Lung (tissue), 12 donors: ENCODE results near the gene MOB3B. TPM values are rescaled to one million over a fixed set of nuclear protein-coding genes. Genes with fewer than 3 reads are reported as not detected.
A peak's percentile ranks its signal among the peaks of the same experiment; 100 is the strongest.

Source experiments
- ATAC-seq: fragments of 200-7000 bp; cut with Tn5 transposase; one replicate; pipeline ENCODE4 v1.9.1; 2020; ENCODE audit warnings: moderate number of reproducible peaks; ENCODE audit not compliant: insufficient read depth, low FRiP score
- DNase-seq, 3 donors: peaks; one replicate each; pipeline ENCODE4 v3.0.0-alpha.2; 2013 to 2017
- H3K27ac ChIP-seq, 2 donors: one replicate each; pipeline ENCODE4 v1.5.1; 2013; ENCODE audit warnings: mild to moderate bottlenecking in 2 of 2, moderate library complexity in 2 of 2, control low read depth in 1 of 2, inconsistent platforms in 1 of 2, low read depth in 1 of 2, low read length in 1 of 2
- H3K27me3 ChIP-seq, 3 donors: one replicate each; pipeline ENCODE4 v1.5.1; 2013; ENCODE audit warnings: low read length in 2 of 3; ENCODE audit not compliant: control insufficient read depth in 3 of 3, insufficient read depth in 3 of 3
- H3K36me3 ChIP-seq, 4 donors: one replicate each; pipeline ENCODE4 v1.5.1; 2013; ENCODE audit warnings: low read length in 4 of 4, mild to moderate bottlenecking in 1 of 4, moderate library complexity in 1 of 4; ENCODE audit not compliant: control insufficient read depth in 4 of 4, insufficient read depth in 4 of 4
- H3K4me1 ChIP-seq, 5 donors: one replicate each; pipeline ENCODE4 v1.5.1; 2013; ENCODE audit warnings: low read length in 5 of 5, mild to moderate bottlenecking in 2 of 5, moderate library complexity in 1 of 5; ENCODE audit not compliant: control insufficient read depth in 5 of 5, insufficient read depth in 5 of 5
- H3K4me3 ChIP-seq: one replicate; pipeline ENCODE4 v1.5.1; 2013; ENCODE audit warnings: mild to moderate bottlenecking, control low read depth, moderate library complexity
- H3K9ac ChIP-seq, 2 donors: one replicate each; pipeline ENCODE4 v1.5.1; 2013; ENCODE audit warnings: low read length in 2 of 2, control low read depth in 1 of 2; ENCODE audit not compliant: insufficient read depth in 1 of 2
- H3K9me3 ChIP-seq, 4 donors: one replicate each; pipeline ENCODE4 v1.5.1; 2013; ENCODE audit warnings: low read length in 3 of 4, mild to moderate bottlenecking in 1 of 4, moderate library complexity in 1 of 4; ENCODE audit not compliant: control insufficient read depth in 4 of 4, insufficient read depth in 3 of 4
- CTCF ChIP-seq: IDR thresholded peaks from 2 replicates; pipeline ENCODE4 v1.5.1; 2012; ENCODE audit warnings: mild to moderate bottlenecking; ENCODE audit errors: control extremely low read depth, extremely low read depth
- WGBS, 2 donors: extraction: QIAGEN DNeasy Blood & Tissue Kit; methylation state at CpG; one replicate each; pipeline ENCODE4 v1.1.7; 2013; 5-methylcytosine and 5-hydroxymethylcytosine counted together
- polyA plus RNA-seq, 2 donors: library from polyadenylated mRNA; stranded (reverse); fragments of 200-250 nt; gene quantifications; one replicate each; pipeline ENCODE4 v1.2.1, GENCODE V29; 2013
- total RNA-seq, 2 donors: library from RNA; depleted of rRNA in 1 of 2; stranded (reverse); fragments of >200 nt in 1 of 2; gene quantifications; one replicate each; pipeline ENCODE4 v1.2.1, GENCODE V29; 2014 to 2021
- donor health status: control.
- donor health status: control.
- donor health status: Bipolar disorder and iron deficiency.
- donor health status: healthy.
- donor health status: DM: yes; HTN: yes; CAD: no.

MOB3B gene
- total and polyA plus RNA-seq, 4 donors, result 1.6 to 12.9 (median 6.4) TPM

GRCh38 chr9:27528076-27528885 is 1.3 kb downstream of the MOB3B start:
- Histone ChIP-seq H3K4me1 (peaks cover 0 to 20% (median 10%) of the 10 kb centered on the region in 5 donors), H3K4me3 (peak overlapping the region; percentile 71), H3K27ac (peak overlapping the region in 1 of 2 donors; percentile 91), H3K9ac (peak overlapping the region; percentile 76 to 87), H3K36me3 (peaks cover 0 to 2% (median 0%) of the 10 kb centered on the region in 4 donors), H3K27me3 (no peaks in the 10 kb centered on the region), H3K9me3 (no peaks in the 10 kb centered on the region)
- TF ChIP-seq CTCF, result no peak
- DNase-seq, result peak; percentile 81 to 86 (median 82)
- ATAC-seq, result peak; percentile 81
- WGBS, 2 donors, result 3 to 4% methylated on average over 42 to 44 of the region's 44 CpGs

GRCh38 chr9:27527702-27528075 is 1.9 kb downstream of the MOB3B start:
- H3K36me3 ChIP-seq, result peaks cover 0 to 2% (median 0%) of the 10 kb centered on the region in 4 donors
- no peaks in the 10 kb centered on the region for H3K27me3 ChIP-seq
- no peak for ATAC-seq
- H3K27ac ChIP-seq, result peak overlapping the region in 1 of 2 donors; percentile 91
- peaks cover 0 to 20% (median 8%) of the 10 kb centered on the region in 5 donors for H3K4me1 ChIP-seq
- DNase-seq, result no peak
- 38 to 51% methylated on average over 8 of the region's 8 CpGs for WGBS, 2 donors
- no peaks in the 10 kb centered on the region for H3K9me3 ChIP-seq
- H3K9ac ChIP-seq, result peak overlapping the region; percentile 76 to 84
- TF ChIP-seq CTCF, result no peak
- no peak overlapping the region for H3K4me3 ChIP-seq

- Histone ChIP-seq H3K27ac (no peak within 1 kb of the TSS), H3K27me3 (no peaks in the 10 kb centered on the region), H3K9ac (no peak within 1 kb of the TSS), H3K4me1 (peaks cover 0 to 16% (median 4%) of the 10 kb centered on the region in 5 donors), H3K4me3 (no peak within 1 kb of the TSS), H3K36me3 (peaks cover 0 to 2% (median 0%) of the 10 kb centered on the region in 4 donors), H3K9me3 (no peaks in the 10 kb centered on the region)
- no peak for DNase-seq
- TF ChIP-seq CTCF, result no peak
- ATAC-seq, result no peak
- WGBS, 2 donors, result 81 to 85% methylated on average over 2 of the region's 2 CpGs
Observed at GRCh38 chr9:27524236-27524635, 5.4 kb downstream of the MOB3B start, which contains the start of gene IFNK. TSS of gene IFNK (plus strand) at chr9:27524290. CDS start at chr9:27524337, 47 bp downstream.
